Measurements from ENCODE around the gene KLHDC7B. TPM values are rescaled to one million over a fixed set of nuclear protein-coding genes. Genes with fewer than 3 reads are reported as not detected.

Gene KLHDC7B
- total and polyA plus RNA-seq, 2 donors: 0.11 to 0.33 TPM

GRCh38 chr22:50561401-50562358, 16.0 kb downstream of the KLHDC7B start:
- Histone ChIP-seq H3K4me1 (ENCODE audit: insufficient read depth) (no peaks in the 10 kb centered on the region), H3K4me3 (ENCODE audit: low read depth, low read length) (no peak overlapping the region), H3K27ac (ENCODE audit: low read depth) (no peak overlapping the region), H3K36me3 (ENCODE audit: insufficient read depth) (no peaks in the 10 kb centered on the region)
- no peak for DNase-seq (ENCODE audit: extremely low spot score)
- 69% methylated on average over 24 of the region's 34 CpGs for WGBS

GRCh38 chr22:50562523-50563412, 17.1 kb downstream of the KLHDC7B start, which contains the start of gene SYCE3:
TSS of gene SYCE3 (minus strand) at chr22:50562919. CDS start at chr22:50556405, 6,514 bp downstream.
- no peaks in the 10 kb centered on the region for H3K4me1 ChIP-seq (ENCODE audit: insufficient read depth)
- no peak within 1 kb of the TSS for H3K27ac ChIP-seq (ENCODE audit: low read depth)
- DNase-seq (ENCODE audit: extremely low spot score): peak; percentile 84
- no peaks in the 10 kb centered on the region for H3K36me3 ChIP-seq (ENCODE audit: insufficient read depth)
- peak within 1 kb of the TSS; percentile 47 for H3K4me3 ChIP-seq (ENCODE audit: low read depth, low read length)
- 6% methylated on average over 60 of the region's 61 CpGs for WGBS

GRCh38 chr22:50563413-50564160, 17.9 kb downstream of the KLHDC7B start:
- Histone ChIP-seq H3K4me3 (ENCODE audit: low read depth, low read length) (peak overlapping the region; percentile 47), H3K36me3 (ENCODE audit: insufficient read depth) (no peaks in the 10 kb centered on the region), H3K4me1 (ENCODE audit: insufficient read depth) (no peaks in the 10 kb centered on the region), H3K27ac (ENCODE audit: low read depth) (no peak overlapping the region)
- no peak for DNase-seq (ENCODE audit: extremely low spot score)
- 30% methylated on average over 17 of the region's 17 CpGs for WGBS

- Histone ChIP-seq H3K4me1 (ENCODE audit: insufficient read depth) (no peaks in the 10 kb centered on the region), H3K36me3 (ENCODE audit: insufficient read depth) (no peaks in the 10 kb centered on the region), H3K4me3 (ENCODE audit: low read depth, low read length) (no peak overlapping the region), H3K27ac (ENCODE audit: low read depth) (no peak overlapping the region)
- WGBS: 89% methylated on average over 11 of the region's 11 CpGs
- DNase-seq (ENCODE audit: extremely low spot score): no peak
Observed at GRCh38 chr22:50564289-50564688, 18.6 kb downstream of the KLHDC7B start.

- no peaks in the 10 kb centered on the region for H3K36me3 ChIP-seq (ENCODE audit: insufficient read depth)
- 89% methylated on average over 7 of the region's 7 CpGs for WGBS
- H3K4me3 ChIP-seq (ENCODE audit: low read depth, low read length): no peak overlapping the region
- no peaks in the 10 kb centered on the region for H3K4me1 ChIP-seq (ENCODE audit: insufficient read depth)
- DNase-seq (ENCODE audit: extremely low spot score): no peak
- no peak overlapping the region for H3K27ac ChIP-seq (ENCODE audit: low read depth)
Observed at GRCh38 chr22:50567721-50568252, 22.1 kb downstream of the KLHDC7B start.

GRCh38 chr22:50568626-50569025, 22.9 kb downstream of the KLHDC7B start:
- no peak for DNase-seq (ENCODE audit: extremely low spot score)
- H3K36me3 ChIP-seq (ENCODE audit: insufficient read depth): no peaks in the 10 kb centered on the region
- H3K4me3 ChIP-seq (ENCODE audit: low read depth, low read length): no peak overlapping the region
- 85% methylated on average over 7 of the region's 7 CpGs for WGBS
- H3K27ac ChIP-seq (ENCODE audit: low read depth): no peak overlapping the region
- H3K4me1 ChIP-seq (ENCODE audit: insufficient read depth): no peaks in the 10 kb centered on the region

- H3K36me3 ChIP-seq (ENCODE audit: insufficient read depth): no peaks in the 10 kb centered on the region
- H3K27ac ChIP-seq (ENCODE audit: low read depth): no peak overlapping the region
- no peak for DNase-seq (ENCODE audit: extremely low spot score)
- H3K4me3 ChIP-seq (ENCODE audit: low read depth, low read length): no peak overlapping the region
- no peaks in the 10 kb centered on the region for H3K4me1 ChIP-seq (ENCODE audit: insufficient read depth)
- WGBS: 87% methylated on average over 8 of the region's 8 CpGs
Observed at GRCh38 chr22:50569041-50569459, 23.4 kb downstream of the KLHDC7B start.

GRCh38 chr22:50569896-50570535, 24.3 kb downstream of the KLHDC7B start:
- no peak overlapping the region for H3K27ac ChIP-seq (ENCODE audit: low read depth)
- WGBS: 94% methylated on average over 13 of the region's 13 CpGs
- no peak for DNase-seq (ENCODE audit: extremely low spot score)

GRCh38 chr22:50570861-50571260, 25.2 kb downstream of the KLHDC7B start:
- Histone ChIP-seq H3K36me3 (ENCODE audit: insufficient read depth) (no peaks in the 10 kb centered on the region), H3K4me3 (ENCODE audit: low read depth, low read length) (no peak overlapping the region), H3K4me1 (ENCODE audit: insufficient read depth) (no peaks in the 10 kb centered on the region), H3K27ac (ENCODE audit: low read depth) (no peak overlapping the region)
- 91% methylated on average over 12 of the region's 12 CpGs for WGBS
- DNase-seq (ENCODE audit: extremely low spot score): no peak

More at GRCh38 chr22:50569896-50570535, 24.3 kb downstream of the KLHDC7B start:
- Histone ChIP-seq H3K36me3 (ENCODE audit: insufficient read depth) (no peaks in the 10 kb centered on the region), H3K4me3 (ENCODE audit: low read depth, low read length) (no peak overlapping the region), H3K4me1 (ENCODE audit: insufficient read depth) (no peaks in the 10 kb centered on the region)

GRCh38 chr22:50571264-50572175, 25.8 kb downstream of the KLHDC7B start:
- H3K36me3 ChIP-seq (ENCODE audit: insufficient read depth): no peaks in the 10 kb centered on the region
- DNase-seq (ENCODE audit: extremely low spot score): no peak
- no peaks in the 10 kb centered on the region for H3K4me1 ChIP-seq (ENCODE audit: insufficient read depth)

GRCh38 chr22:50572965-50573364, 27.3 kb downstream of the KLHDC7B start:
- 91% methylated on average over 11 of the region's 11 CpGs for WGBS
- Histone ChIP-seq H3K4me1 (ENCODE audit: insufficient read depth) (no peaks in the 10 kb centered on the region), H3K4me3 (ENCODE audit: low read depth, low read length) (no peak overlapping the region), H3K36me3 (ENCODE audit: insufficient read depth) (no peaks in the 10 kb centered on the region), H3K27ac (ENCODE audit: low read depth) (no peak overlapping the region)
- DNase-seq (ENCODE audit: extremely low spot score): no peak

More at GRCh38 chr22:50571264-50572175, 25.8 kb downstream of the KLHDC7B start:
- 88% methylated on average over 26 of the region's 26 CpGs for WGBS
- Histone ChIP-seq H3K27ac (ENCODE audit: low read depth) (no peak overlapping the region), H3K4me3 (ENCODE audit: low read depth, low read length) (no peak overlapping the region)
